Upper lobe of left lung (tissue), 6 donors: ENCODE data around the gene TADA3. TPM values are rescaled to one million over a fixed set of nuclear protein-coding genes. Genes with fewer than 3 reads are reported as not detected.
"Not testable (repeated sequence)": the region's sequence is repeated elsewhere in the genome, so short reads cannot be mapped to it uniquely, and the experiment has no call there.

Experiments
- ATAC-seq, 2 donors: fragments of 200-7000 bp; cut with Tn5 transposase; one replicate each; pipeline ENCODE4 v1.9.1; 2022; ENCODE audit warnings: mild to moderate bottlenecking in 2 of 2, moderate library complexity in 2 of 2; ENCODE audit not compliant: low FRiP score in 2 of 2
- DNase-seq, 2 donors: peaks; one replicate each; pipeline ENCODE4 v3.0.0-alpha.2; 2019 to 2020
- H3K27ac ChIP-seq, 4 donors: fragments of 200-600 bp; sonication (generic); one replicate each; pipeline ENCODE4 v1.5.1; 2016 to 2019
- H3K27me3 ChIP-seq, 4 donors: fragments of 200-600 bp; sonication (generic); one replicate each; pipeline ENCODE4 v1.5.1; 2017 to 2019
- H3K36me3 ChIP-seq, 4 donors: fragments of 200-600 bp; sonication (generic); one replicate each; pipeline ENCODE4 v1.5.1; 2016 to 2019
- H3K4me1 ChIP-seq, 4 donors: fragments of 200-600 bp; sonication (generic); one replicate each; pipeline ENCODE4 v1.5.1; 2018 to 2019
- H3K4me3 ChIP-seq, 4 donors: fragments of 200-600 bp; sonication (generic); one replicate each; pipeline ENCODE4 v1.5.1; 2017 to 2019; ENCODE audit warnings: mild to moderate bottlenecking in 2 of 4, moderate library complexity in 1 of 4
- H3K9me3 ChIP-seq, 4 donors: fragments of 200-600 bp; sonication (generic); one replicate each; pipeline ENCODE4 v1.5.1; 2018 to 2019
- CTCF ChIP-seq, 6 experiments: fragments of 450-650 bp in 4 of 6; fragments of 200-600 bp in 2 of 6; sonication (generic) in 2 of 6; IDR thresholded peaks; one replicate each; pipeline ENCODE4 v1.5.1; 2016 to 2019; ENCODE audit warnings: antibody characterized with exemption in 6 of 6
- EP300 ChIP-seq, 4 donors: sonication (generic); formaldehyde crosslinking; IDR thresholded peaks; one replicate each; pipeline ENCODE4 v1.5.1; 2017; ENCODE audit warnings: antibody characterized with exemption in 4 of 4, control low read depth in 2 of 4
- POLR2A ChIP-seq, 4 donors: fragments of 450-650 bp; IDR thresholded peaks; one replicate each; pipeline ENCODE4 v1.5.1; 2016 to 2017; ENCODE audit warnings: antibody characterized with exemption in 4 of 4, mild to moderate bottlenecking in 2 of 4
- POLR2AphosphoS5 ChIP-seq, 2 donors: sonication (generic); formaldehyde crosslinking; IDR thresholded peaks; one replicate each; pipeline ENCODE4 v1.5.1; 2017; ENCODE audit warnings: antibody characterized with exemption in 2 of 2
- WGBS, 2 donors: methylation state at CpG; one replicate each; pipeline ENCODE4 v1.1.5; 2017 to 2018; 5-methylcytosine and 5-hydroxymethylcytosine counted together
- total RNA-seq, 6 donors: library from RNA; depleted of rRNA in 4 of 6; stranded (reverse); fragments of >200 nt in 4 of 6; gene quantifications; one replicate each; pipeline versions ENCODE4 v1.1.0 to v1.2.1, GENCODE V29; 2016 to 2021
- donor health status: DM: no; HTN: no; CAD: no; lungs with moderate emphysema.
- donor health status: DM: no; HTN: yes; CAD: no; lungs with severe emphysema.

The TADA3 gene
- total RNA-seq, 6 donors from 2014 or later = 48.2 to 68.0 (median 60.7) TPM

GRCh38 chr3:9776896-9777693, 15.2 kb downstream of the TADA3 start:
- Histone ChIP-seq H3K4me1 (peaks cover 0 to 15% (median 6%) of the 10 kb centered on the region in 4 donors), H3K4me3 (no peak overlapping the region), H3K9me3 (no peaks in the 10 kb centered on the region), H3K27me3 (no peaks in the 10 kb centered on the region), H3K27ac (no peak overlapping the region), H3K36me3 (peaks cover 0 to 24% (median 14%) of the 10 kb centered on the region in 4 donors)
- no peak for ATAC-seq
- 77 to 83% methylated on average over 5 of the region's 5 CpGs for WGBS, 2 donors
- TF ChIP-seq POLR2A (IDR thresholded peaks at IDR 0.05) = no peak
- DNase-seq = no peak

- not testable (repeated sequence) for H3K9me3 ChIP-seq, ATAC-seq, DNase-seq, H3K4me3 ChIP-seq, H3K27me3 ChIP-seq, H3K36me3 ChIP-seq
- WGBS, 2 donors = 95% methylated on average over 2 of the region's 2 CpGs
- H3K4me1 ChIP-seq = peaks cover 34 to 43% (median 39%) of the 10 kb centered on the region in 4 donors
- H3K27ac ChIP-seq = peak overlapping the region in 3 of 4 donors; percentile 73 to 91 (median 91)
Measured at GRCh38 chr3:9771007-9771406, 21.3 kb downstream of the TADA3 start.

GRCh38 chr3:9770276-9770812, 21.9 kb downstream of the TADA3 start:
- no peaks in the 10 kb centered on the region for H3K27me3 ChIP-seq
- H3K27ac ChIP-seq = peak overlapping the region; percentile 73 to 91 (median 88)
- H3K9me3 ChIP-seq = no peaks in the 10 kb centered on the region
- WGBS, 2 donors = 12 to 16% methylated on average over 14 to 15 of the region's 15 CpGs
- peak overlapping the region; percentile 69 to 81 (median 74) for H3K4me3 ChIP-seq
- DNase-seq (peak in 1 of 2 donors; percentile 76), ATAC-seq (peak; percentile 43 to 49)
- TF ChIP-seq POLR2A (IDR thresholded peaks at IDR 0.05) (no peak), POLR2AphosphoS5 (IDR thresholded peaks at IDR 0.05) (no peak), CTCF (IDR thresholded peaks at IDR 0.05) (no peak), EP300 (IDR thresholded peaks at IDR 0.05) (no peak)
- peaks cover 34 to 43% (median 39%) of the 10 kb centered on the region in 4 donors for H3K4me1 ChIP-seq
- H3K36me3 ChIP-seq = peaks cover 0 to 8% (median 2%) of the 10 kb centered on the region in 4 donors

GRCh38 chr3:9769426-9770275, 22.6 kb downstream of the TADA3 start, which contains the start of gene CAMK1:
TSS of gene CAMK1 (minus strand) at chr3:9769947. CDS start at chr3:9767749, 2,198 bp downstream.
- H3K4me3 ChIP-seq = peak within 1 kb of the TSS; percentile 69 to 81 (median 74)
- H3K27me3 ChIP-seq = no peaks in the 10 kb centered on the region
- peak; percentile 90 to 97 for ATAC-seq

GRCh38 chr3:9769012-9769411, 23.3 kb downstream of the TADA3 start:
- Histone ChIP-seq H3K36me3 (peaks cover 0 to 12% (median 2%) of the 10 kb centered on the region in 4 donors), H3K27me3 (no peaks in the 10 kb centered on the region), H3K9me3 (no peaks in the 10 kb centered on the region), H3K4me1 (peaks cover 34 to 43% (median 39%) of the 10 kb centered on the region in 4 donors), H3K27ac (peak overlapping the region; percentile 73 to 91 (median 88)), H3K4me3 (peak overlapping the region; percentile 69 to 81 (median 74))
- no peak for ATAC-seq
- 52 to 67% methylated on average over 3 to 5 of the region's 5 CpGs for WGBS, 2 donors
- TF ChIP-seq EP300 (IDR thresholded peaks at IDR 0.05) = no peak
- no peak for TF ChIP-seq POLR2AphosphoS5 (IDR thresholded peaks at IDR 0.05)
- no peak for DNase-seq

More at GRCh38 chr3:9769426-9770275, 22.6 kb downstream of the TADA3 start, which contains the start of gene CAMK1:
- H3K36me3 ChIP-seq = peaks cover 0 to 12% (median 2%) of the 10 kb centered on the region in 4 donors
- TF ChIP-seq CTCF (IDR thresholded peaks at IDR 0.05) (no peak), POLR2AphosphoS5 (IDR thresholded peaks at IDR 0.05) (peak; percentile 38 to 73), POLR2A (IDR thresholded peaks at IDR 0.05) (peak in 2 of 4 donors; percentile 71 to 83), EP300 (IDR thresholded peaks at IDR 0.05) (no peak)
- DNase-seq = peak; percentile 86 to 95
- H3K4me1 ChIP-seq = peaks cover 34 to 43% (median 39%) of the 10 kb centered on the region in 4 donors
- H3K9me3 ChIP-seq = no peaks in the 10 kb centered on the region
- 7 to 9% methylated on average over 23 to 30 of the region's 49 CpGs for WGBS, 2 donors
- H3K27ac ChIP-seq = peak within 1 kb of the TSS; percentile 73 to 91 (median 88)
